HCT116 (cell line): ENCODE measurements around the gene GNB1L. TPM values are rescaled to one million over a fixed set of nuclear protein-coding genes. Genes with fewer than 3 reads are reported as not detected.
A peak's percentile ranks its signal among the peaks of the same experiment; 100 is the strongest.

ENCODE experiments used
- ATAC-seq: fragments of 200-7000 bp; cut with Tn5 transposase; 2 replicates; pipeline ENCODE4 v1.9.1; 2020; ENCODE audit warnings: mild to moderate bottlenecking, moderate library complexity
- BruUV-seq: library from RNA; stranded (reverse); fragments of 400-500 nt; replicated peaks from 2 replicates; lab custom pipeline; 2021; lab: Mats Ljungman, UMichigan
- CTCF ChIA-PET: fragments of 300-600 bp; sonication (Branson Sonifier 250); formaldehyde crosslinking; loops from one replicate; lab custom pipeline; 2021; ENCODE audit warnings: antibody characterized with exemption; lab: Charles Lee
- POLR2A ChIA-PET: fragments of 300-600, 350-600 bp; sonication (Branson Sonifier 250); formaldehyde crosslinking; loops from one replicate; lab custom pipeline; 2021; ENCODE audit warnings: antibody characterized with exemption; lab: Charles Lee
- RAD21 ChIA-PET, 2 experiments: fragments of 300-600 bp; sonication (Branson Sonifier 250); formaldehyde crosslinking; loops; one replicate each; lab custom pipeline; 2023; ENCODE audit warnings: low total read pairs in 2 of 2; ENCODE audit not compliant: uncharacterized antibody in 2 of 2, unreplicated experiment in 2 of 2, low non-redundant PET in 1 of 2; lab: Charles Lee
- DNase-seq: peaks from one replicate; pipeline ENCODE4 v3.0.0-alpha.2; 2010; ENCODE audit warnings: low read depth, low spot score
- H2AFZ ChIP-seq: fragments of 200-600 bp; shearing (Covaris generic), sonication (generic); 2 replicates; pipeline ENCODE4 v1.6.1; 2017; ENCODE audit warnings: low read depth, mixed run types, mixed read lengths, antibody characterized with exemption, low read length; ENCODE audit not compliant: poor library complexity, severe bottlenecking
- H3K27ac ChIP-seq: 2 replicates; pipeline ENCODE4 v1.5.1; 2012; ENCODE audit warnings: low read depth, low read length
- H3K27me3 ChIP-seq: fragments of 200-600 bp; sonication (generic); 2 replicates; pipeline ENCODE4 v1.6.1; 2016; ENCODE audit warnings: mixed run types, low read length, mixed read lengths; ENCODE audit not compliant: insufficient read depth
- H3K36me3 ChIP-seq, 2 experiments: fragments of 200-500 bp in 1 of 2; fragments of 200-600 bp in 1 of 2; sonication (Bioruptor generic) in 1 of 2; sonication (generic) in 1 of 2; 2 replicates each; pipeline versions ENCODE4 v1.5.1 to v1.6.1; 2014 to 2016; ENCODE audit warnings: low read length in 2 of 2, inconsistent platforms in 1 of 2, mixed read lengths in 1 of 2, mixed run types in 1 of 2; ENCODE audit not compliant: insufficient read depth in 2 of 2, control insufficient read depth in 1 of 2
- H3K4me1 ChIP-seq, 2 experiments: fragments of 200-600 bp in 1 of 2; sonication (generic) in 1 of 2; 2 replicates each; pipeline versions ENCODE4 v1.5.1 to v1.6.1; 2012 to 2017; ENCODE audit warnings: low read length in 2 of 2, inconsistent platforms in 1 of 2, mild to moderate bottlenecking in 1 of 2, mixed read lengths in 1 of 2, mixed run types in 1 of 2, moderate library complexity in 1 of 2; ENCODE audit not compliant: insufficient read depth in 2 of 2, control insufficient read depth in 1 of 2
- H3K4me2 ChIP-seq: fragments of 200-600 bp; sonication (generic); 2 replicates; pipeline ENCODE4 v1.6.1; 2017; ENCODE audit warnings: mixed run types, low read length, mixed read lengths
- H3K4me3 ChIP-seq, 2 experiments: fragments of 200-600 bp in 1 of 2; sonication (generic) in 1 of 2; replicated peaks in 1 of 2; 2 replicates each; pipeline ENCODE4 v1.5.1; 2011 to 2016; ENCODE audit warnings: low read length in 2 of 2, control low read depth in 1 of 2, low read depth in 1 of 2, mild to moderate bottlenecking in 1 of 2, mixed read lengths in 1 of 2, mixed run types in 1 of 2
- H3K79me2 ChIP-seq: fragments of 200-600 bp; sonication (generic); 2 replicates; pipeline ENCODE4 v1.6.1; 2017; ENCODE audit warnings: mild to moderate bottlenecking, mixed run types, low read length, moderate library complexity, mixed read lengths; ENCODE audit not compliant: insufficient read depth
- H3K9ac ChIP-seq: fragments of 200-600 bp; sonication (generic); 2 replicates; pipeline ENCODE4 v1.6.1; 2016; ENCODE audit warnings: low read length, mixed read lengths
- H3K9me2 ChIP-seq: fragments of 200-600 bp; sonication (generic), shearing (Covaris generic); 2 replicates; pipeline ENCODE4 v1.6.1; 2017; ENCODE audit warnings: mixed run types, mild to moderate bottlenecking, moderate library complexity; ENCODE audit not compliant: insufficient read depth
- H3K9me3 ChIP-seq, 2 experiments: fragments of 200-500 bp in 1 of 2; fragments of 200-600 bp in 1 of 2; sonication (Bioruptor generic) in 1 of 2; sonication (generic) in 1 of 2; 2 replicates each; pipeline ENCODE4 v1.6.1; 2014 to 2017; ENCODE audit warnings: low read length in 2 of 2, mixed read lengths in 2 of 2, inconsistent platforms in 1 of 2, low read depth in 1 of 2, mild to moderate bottlenecking in 1 of 2, mixed run types in 1 of 2, moderate library complexity in 1 of 2; ENCODE audit not compliant: control insufficient read depth in 1 of 2, insufficient read depth in 1 of 2
- H4K20me1 ChIP-seq: fragments of 200-600 bp; sonication (generic), shearing (Covaris generic); 2 replicates; pipeline ENCODE4 v1.6.1; 2017; ENCODE audit warnings: mixed run types, mild to moderate bottlenecking, moderate library complexity; ENCODE audit not compliant: insufficient read depth
- CEBPB ChIP-seq: IDR thresholded peaks from 2 replicates; pipeline ENCODE4 v1.6.1; 2012; ENCODE audit warnings: low read depth
- CTCF ChIP-seq, 3 experiments: fragments of 200-600 bp in 1 of 3; sonication (generic) in 1 of 3; IDR thresholded peaks in 2 of 3; conservative IDR thresholded peaks in 1 of 3; 2 replicates each; pipeline ENCODE4 v1.5.1; 2012 to 2017; ENCODE audit warnings: low read depth in 2 of 3, low read length in 2 of 3, antibody characterized with exemption in 1 of 3, borderline replicate concordance in 1 of 3, control low read depth in 1 of 3, mild to moderate bottlenecking in 1 of 3, mixed read lengths in 1 of 3, mixed run types in 1 of 3, moderate library complexity in 1 of 3; ENCODE audit not compliant: insufficient read depth in 1 of 3
- EGR1 ChIP-seq: IDR thresholded peaks from 2 replicates; pipeline ENCODE4 v1.6.1; 2012; ENCODE audit warnings: low read depth
- ELF1 ChIP-seq: IDR thresholded peaks from 2 replicates; pipeline ENCODE4 v1.6.1; 2012; ENCODE audit warnings: low read depth, borderline replicate concordance
- EZH2 ChIP-seq: fragments of 200-600 bp; sonication (generic); IDR thresholded peaks from 2 replicates; pipeline ENCODE4 v1.6.1; 2017; ENCODE audit warnings: antibody characterized with exemption, mixed run types
- FOSL1 ChIP-seq: IDR thresholded peaks from 2 replicates; pipeline ENCODE4 v1.6.1; 2012; ENCODE audit warnings: low read depth
- JUND ChIP-seq: IDR thresholded peaks from 2 replicates; pipeline ENCODE4 v1.6.1; 2012
- MAX ChIP-seq: IDR thresholded peaks from 2 replicates; pipeline ENCODE4 v1.6.1; 2012
- RAD21 ChIP-seq: IDR thresholded peaks from 2 replicates; pipeline ENCODE4 v1.6.1; 2012; ENCODE audit warnings: low read depth, mild to moderate bottlenecking
- SIN3A ChIP-seq: IDR thresholded peaks from 2 replicates; pipeline ENCODE4 v1.6.1; 2012; ENCODE audit warnings: low read depth
- SRF ChIP-seq: IDR thresholded peaks from 2 replicates; pipeline ENCODE4 v1.6.1; 2012; ENCODE audit warnings: low read depth
- TCF7L2 ChIP-seq: IDR thresholded peaks from 2 replicates; pipeline ENCODE4 v1.7.0; 2011; ENCODE audit warnings: borderline replicate concordance, inconsistent platforms; ENCODE audit not compliant: insufficient read depth, insufficient read length; ENCODE audit errors: extremely low read depth
- ZBTB33 ChIP-seq: IDR thresholded peaks from 2 replicates; pipeline ENCODE4 v1.6.1; 2011; ENCODE audit warnings: mild to moderate bottlenecking, low read length, moderate library complexity; ENCODE audit not compliant: insufficient replicate concordance; ENCODE audit errors: extremely low read depth
- ZNF274 ChIP-seq: fragments of 200-500 bp; sonication (Bioruptor generic); IDR thresholded peaks from 2 replicates; pipeline ENCODE4 v1.6.1; 2014; ENCODE audit warnings: mild to moderate bottlenecking, low read depth, low read length, inconsistent platforms
- intact Hi-C: fragments of 100-400 bp; cut with micrococcal nuclease; formaldehyde crosslinking; loops from 2 replicates; pipeline ENCODE4 v1.10.0; 2022
- total RNA-seq: library from RNA; stranded (reverse); gene quantifications from one replicate; pipeline ENCODE4 v1.2.1, GENCODE V29; 2021; ENCODE audit not compliant: unreplicated experiment

Gene GNB1L
- total RNA-seq, 1 experiment from 2014 or later = 12.1 TPM

- no peak for DNase-seq
- Histone ChIP-seq H3K27ac (peak overlapping the region; percentile 57), H2AFZ (no peak overlapping the region), H3K4me2 (peak overlapping the region; percentile 73), H4K20me1 (no peaks in the 10 kb centered on the region), H3K79me2 (no peaks in the 10 kb centered on the region), H3K9me3 (no peaks in the 10 kb centered on the region), H3K36me3 (no peaks in the 10 kb centered on the region), H3K4me1 (peaks cover 16 to 20% of the 10 kb centered on the region in 2 experiments), H3K9me2 (no peaks in the 10 kb centered on the region), H3K9ac (peak overlapping the region; percentile 58), H3K4me3 (no peak overlapping the region), H3K27me3 (no peaks in the 10 kb centered on the region)
- CTCF ChIA-PET = no interaction called here
- BruUV-seq = no TSS peak
- TF ChIP-seq JUND = no peak
- no peak for TF ChIP-seq RAD21
- no peak for TF ChIP-seq CTCF (IDR thresholded peaks at IDR 0.05 in 2 of 3, conservative IDR thresholded peaks at IDR 0.05 in 1 of 3; ENCODE audit: borderline replicate concordance in 1 of 3, insufficient read depth in 1 of 3, low read depth in 2 of 3, low read length in 2 of 3)
- TF ChIP-seq ZNF274 = no peak
- TF ChIP-seq TCF7L2 = no peak
- no peak for TF ChIP-seq ELF1
- no peak for TF ChIP-seq EGR1
- no peak for TF ChIP-seq CEBPB
- TF ChIP-seq SRF = no peak
- TF ChIP-seq SIN3A = no peak
- no peak for TF ChIP-seq FOSL1
- TF ChIP-seq MAX = no peak
- no peak for TF ChIP-seq ZBTB33
- no peak for TF ChIP-seq EZH2
- ATAC-seq = no peak; the same call in 1 of the 2 replicates
- POLR2A ChIA-PET = no interaction called here
- intact Hi-C loops = no loop called here
- RAD21 ChIA-PET = interaction anchor here in 1 of 2 experiments (1.2 kb wide), 1 partner anchor 77 kb away, joined by 13 read pairs; no protein-coding TSS in a partner anchor
Measured at GRCh38 chr22:19807161-19807913, 47.3 kb downstream of the GNB1L start.
